Lower lobe of right lung (tissue), 2 donors: ENCODE data around the gene PTH2R. TPM values are rescaled to one million over a fixed set of nuclear protein-coding genes. Genes with fewer than 3 reads are reported as not detected.

Source experiments
- ATAC-seq, 2 donors: fragments of 200-7000 bp; cut with Tn5 transposase; one replicate each; pipeline ENCODE4 v1.9.1; 2020 to 2022; ENCODE audit warnings: mild to moderate bottlenecking in 2 of 2, moderate library complexity in 2 of 2
- DNase-seq: peaks from one replicate; pipeline ENCODE4 v3.0.0-alpha.2; 2020
- H3K27ac ChIP-seq: fragments of 200-600 bp; one replicate; pipeline ENCODE4 v1.8.0; 2022
- H3K27me3 ChIP-seq: fragments of 200-600 bp; one replicate; pipeline ENCODE4 v1.8.0; 2022; ENCODE audit warnings: low read depth
- H3K36me3 ChIP-seq: fragments of 200-600 bp; one replicate; pipeline ENCODE4 v1.8.0; 2022; ENCODE audit warnings: mild to moderate bottlenecking
- H3K4me1 ChIP-seq: fragments of 200-600 bp; one replicate; pipeline ENCODE4 v1.8.0; 2022
- H3K4me3 ChIP-seq: fragments of 200-600 bp; one replicate; pipeline ENCODE4 v1.8.0; 2022; ENCODE audit warnings: mild to moderate bottlenecking
- H3K9me3 ChIP-seq: fragments of 200-600 bp; one replicate; pipeline ENCODE4 v1.8.0; 2022
- CTCF ChIP-seq: fragments of 200-600 bp; IDR thresholded peaks from one replicate; pipeline ENCODE4 v1.8.0; 2022; ENCODE audit warnings: antibody characterized with exemption, mild to moderate bottlenecking
- intact Hi-C: fragments of 100-400 bp; cut with DNase I; formaldehyde crosslinking; loops from one replicate; pipeline ENCODE4 v1.11.0; 2022
- total RNA-seq: library from RNA; stranded (reverse); fragmentation: NEBNext Ultra II Directional; extraction: Animal tissue kit (Norgen Biotek cat#: 25700); gene quantifications from one replicate; pipeline ENCODE4 v1.2.1, GENCODE V29; 2021
- donor health status: DM: no; HTN: yes; CAD: no; lungs with severe emphysema.

Gene PTH2R
- total RNA-seq, 1 donor from 2014 or later: 0.32 TPM

GRCh38 chr2:208407667-208408066 is 1.1 kb downstream of the PTH2R start:
- Histone ChIP-seq H3K4me1 (peaks cover 13% of the 10 kb centered on the region), H3K4me3 (no peak overlapping the region), H3K36me3 (no peaks in the 10 kb centered on the region), H3K9me3 (no peaks in the 10 kb centered on the region), H3K27ac (no peak overlapping the region), H3K27me3 (peaks cover 31% of the 10 kb centered on the region)
- no peak for DNase-seq
- no peak for ATAC-seq
- intact Hi-C loops: no loop called here
- TF ChIP-seq CTCF: no peak

- Histone ChIP-seq H3K9me3 (no peaks in the 10 kb centered on the region), H3K4me1 (no peaks in the 10 kb centered on the region), H3K27me3 (no peaks in the 10 kb centered on the region), H3K36me3 (no peaks in the 10 kb centered on the region), H3K4me3 (no peak overlapping the region), H3K27ac (no peak overlapping the region)
- intact Hi-C loops: no loop called here
- no peak for DNase-seq
- no peak for ATAC-seq
- no peak for TF ChIP-seq CTCF
Observed at GRCh38 chr2:208413931-208414330, 7.3 kb downstream of the PTH2R start.

DNA sequence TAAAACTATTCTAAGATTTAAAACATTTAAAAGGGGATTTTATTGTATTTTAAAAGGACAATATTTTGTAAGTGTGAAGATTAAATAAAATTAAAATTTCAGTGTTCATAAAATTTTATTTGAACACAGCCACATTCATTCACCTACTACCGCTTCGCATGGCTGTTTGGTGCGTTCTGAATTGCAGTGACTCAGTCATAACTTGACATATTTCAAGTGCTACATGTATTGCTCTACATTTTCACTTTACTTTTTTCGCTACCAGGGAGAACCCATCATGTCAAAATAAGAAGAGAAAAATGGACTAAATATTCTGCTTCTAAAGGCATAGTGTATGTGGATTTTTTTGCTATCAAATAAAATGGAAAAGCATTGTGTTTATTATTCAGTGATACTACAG is 8.7 kb downstream of the PTH2R start:
- intact Hi-C loops: no loop called here
- no peaks in the 10 kb centered on the region for H3K4me1 ChIP-seq
- no peak for DNase-seq

DNA sequence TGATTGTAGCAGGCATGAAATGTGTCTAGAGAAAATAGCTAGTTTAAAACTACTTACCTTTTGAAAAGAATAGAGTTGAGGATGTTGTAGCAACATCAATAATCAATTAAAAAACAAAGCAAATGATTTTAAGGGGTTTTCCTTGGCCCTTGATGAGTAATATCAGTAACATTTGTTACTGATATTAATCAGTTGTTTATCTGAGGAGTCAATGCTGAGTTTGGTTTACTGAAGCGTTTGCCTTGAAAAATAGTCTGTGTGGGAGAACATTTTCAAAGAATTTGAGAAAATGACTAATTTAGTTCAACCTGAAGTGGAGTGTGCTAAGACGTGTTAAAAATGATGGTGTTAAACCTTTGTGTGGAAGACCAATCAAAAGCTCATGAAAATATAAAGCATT is 9.3 kb downstream of the PTH2R start:
- no peak overlapping the region for H3K4me3 ChIP-seq
- H3K36me3 ChIP-seq: no peaks in the 10 kb centered on the region
- TF ChIP-seq CTCF: no peak
- H3K9me3 ChIP-seq: no peaks in the 10 kb centered on the region
- no peaks in the 10 kb centered on the region for H3K4me1 ChIP-seq
- H3K27me3 ChIP-seq: no peaks in the 10 kb centered on the region
- no peak for DNase-seq
- no peak overlapping the region for H3K27ac ChIP-seq
- ATAC-seq: no peak
- intact Hi-C loops: no loop called here

More for the DNA sequence above, 8.7 kb downstream of the PTH2R start:
- no peaks in the 10 kb centered on the region for H3K9me3 ChIP-seq
- no peak for TF ChIP-seq CTCF
- H3K36me3 ChIP-seq: no peaks in the 10 kb centered on the region
- H3K4me3 ChIP-seq: no peak overlapping the region
- ATAC-seq: no peak
- no peaks in the 10 kb centered on the region for H3K27me3 ChIP-seq
- H3K27ac ChIP-seq: no peak overlapping the region

DNA sequence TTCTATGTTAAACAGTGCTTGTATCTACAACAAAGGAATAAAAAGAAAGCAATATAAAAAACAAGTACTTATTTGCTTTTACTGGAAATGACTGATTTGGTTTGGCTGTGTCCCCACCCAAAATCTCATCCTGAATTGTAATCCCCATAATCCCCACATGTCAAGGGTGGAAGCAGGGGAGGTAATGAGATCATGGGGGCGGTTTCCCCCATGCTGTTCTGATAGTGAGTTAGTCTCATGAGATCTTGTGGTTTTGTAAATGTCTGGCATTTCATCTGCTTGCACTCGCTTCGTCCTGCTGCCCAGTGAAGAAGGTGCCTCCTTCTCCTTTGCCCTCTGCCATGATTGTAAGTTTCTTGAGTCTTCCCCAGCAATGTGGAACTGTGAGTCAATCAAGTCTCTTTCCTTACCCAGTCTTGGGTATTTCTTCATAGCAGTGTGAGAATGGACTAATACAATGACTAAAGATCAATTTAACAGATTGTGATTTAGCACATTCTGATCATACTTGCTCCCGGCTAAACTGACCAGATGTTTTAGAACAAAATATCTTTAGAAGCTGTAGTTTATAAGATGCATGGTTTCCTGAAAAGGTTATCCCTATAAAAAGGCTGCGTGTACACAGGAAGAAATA is 19.9 kb downstream of the PTH2R start:
- ATAC-seq (no peak), DNase-seq (no peak)
- H3K9me3 ChIP-seq: no peaks in the 10 kb centered on the region
- no peaks in the 10 kb centered on the region for H3K4me1 ChIP-seq
- intact Hi-C loops: no loop called here
- H3K27me3 ChIP-seq: no peaks in the 10 kb centered on the region
- no peak overlapping the region for H3K27ac ChIP-seq
- H3K4me3 ChIP-seq: no peak overlapping the region
- H3K36me3 ChIP-seq: no peaks in the 10 kb centered on the region
- TF ChIP-seq CTCF: no peak

- no peaks in the 10 kb centered on the region for H3K4me1 ChIP-seq
Observed at GRCh38 chr2:208437755-208438154, 31.2 kb downstream of the PTH2R start.

More at GRCh38 chr2:208437755-208438154, 31.2 kb downstream of the PTH2R start:
- H3K4me3 ChIP-seq: no peak overlapping the region
- no peaks in the 10 kb centered on the region for H3K36me3 ChIP-seq
- intact Hi-C loops: no loop called here
- H3K27ac ChIP-seq: no peak overlapping the region
- ATAC-seq: no peak
- no peaks in the 10 kb centered on the region for H3K9me3 ChIP-seq
- DNase-seq: no peak
- H3K27me3 ChIP-seq: no peaks in the 10 kb centered on the region
- TF ChIP-seq CTCF: no peak
